Neural progenitor cell (in vitro differentiated cells): Measurements from ENCODE around the gene RTRAF. TPM values are rescaled to one million over a fixed set of nuclear protein-coding genes. Genes with fewer than 3 reads are reported as not detected.

Source experiments
- DNase-seq: peaks from one replicate; pipeline ENCODE4 v3.0.0-alpha.2; 2016; ENCODE audit warnings: low spot score
- H2AFZ ChIP-seq: fragments of 200-600 bp; sonication (generic); replicated peaks from 2 replicates; pipeline ENCODE4 v1.6.1; 2016; ENCODE audit warnings: antibody characterized with exemption
- H3F3A ChIP-seq: fragments of 200-600 bp; sonication (generic); 2 replicates; pipeline ENCODE4 v1.6.1; 2016; ENCODE audit warnings: antibody characterized with exemption, low read depth
- H3K27ac ChIP-seq: fragments of 200-600 bp; sonication (generic); 2 replicates; pipeline ENCODE4 v1.5.1; 2016; ENCODE audit warnings: mild to moderate bottlenecking
- H3K27me3 ChIP-seq: fragments of 200-600 bp; sonication (generic); 2 replicates; pipeline ENCODE4 v1.6.1; 2016; ENCODE audit warnings: mild to moderate bottlenecking, moderate library complexity
- H3K36me3 ChIP-seq: fragments of 200-600 bp; sonication (generic); 2 replicates; pipeline ENCODE4 v1.5.1; 2016
- H3K4me1 ChIP-seq: fragments of 200-600 bp; sonication (generic); 2 replicates; pipeline ENCODE4 v1.6.1; 2016; ENCODE audit warnings: mixed run types
- H3K4me2 ChIP-seq: fragments of 200-600 bp; sonication (generic); 2 replicates; pipeline ENCODE4 v1.6.1; 2016
- H3K4me3 ChIP-seq: fragments of 200-600 bp; sonication (generic); 2 replicates; pipeline ENCODE4 v1.5.1; 2016
- H3K79me2 ChIP-seq: fragments of 200-600 bp; sonication (generic); 2 replicates; pipeline ENCODE4 v1.6.1; 2016; ENCODE audit warnings: low read depth
- H3K9ac ChIP-seq: fragments of 200-600 bp; sonication (generic); 2 replicates; pipeline ENCODE4 v1.6.1; 2016
- H3K9me3 ChIP-seq: fragments of 200-600 bp; sonication (generic); 2 replicates; pipeline ENCODE4 v1.5.1; 2016; ENCODE audit warnings: low read depth
- H4K20me1 ChIP-seq: fragments of 200-600 bp; sonication (generic); 2 replicates; pipeline ENCODE4 v1.6.1; 2016; ENCODE audit warnings: low read depth
- H3K27ac Mint-ChIP-seq: 3 replicates; pipeline ENCODE4 v1.8.0; 2021; ENCODE audit warnings: mixed read lengths
- H3K27me3 Mint-ChIP-seq: 2 replicates; pipeline ENCODE4 v1.8.0; 2022; ENCODE audit warnings: low read depth, mild to moderate bottlenecking, inconsistent platforms, moderate library complexity, mixed read lengths; ENCODE audit not compliant: insufficient read depth
- H3K36me3 Mint-ChIP-seq: 3 replicates; pipeline ENCODE4 v1.8.0; 2021; ENCODE audit warnings: mixed read lengths
- H3K4me1 Mint-ChIP-seq: 3 replicates; pipeline ENCODE4 v1.8.0; 2021; ENCODE audit warnings: mixed read lengths
- H3K4me3 Mint-ChIP-seq: 3 replicates; pipeline ENCODE4 v1.8.0; 2021; ENCODE audit warnings: mild to moderate bottlenecking, moderate library complexity, mixed read lengths
- H3K9me3 Mint-ChIP-seq: 3 replicates; pipeline ENCODE4 v1.8.0; 2020; ENCODE audit warnings: mixed read lengths
- CTCF ChIP-seq: fragments of 200-600 bp; sonication (generic); IDR thresholded peaks from 2 replicates; pipeline ENCODE4 v1.5.1; 2017; ENCODE audit warnings: antibody characterized with exemption, mild to moderate bottlenecking
- EZH2 ChIP-seq: fragments of 200-600 bp; sonication (generic); IDR thresholded peaks from 2 replicates; pipeline ENCODE4 v1.6.1; 2017; ENCODE audit warnings: antibody characterized with exemption, mild to moderate bottlenecking, moderate library complexity
- EZH2phosphoT487 ChIP-seq: fragments of 200-600 bp; sonication (generic); IDR thresholded peaks from 2 replicates; pipeline ENCODE4 v1.6.1; 2017; ENCODE audit warnings: antibody characterized with exemption
- total RNA-seq: library from RNA; depleted of rRNA; stranded (reverse); fragments of >200 nt; gene quantifications from 2 replicates; pipeline ENCODE4 v1.2.3, GENCODE V29; 2015; ENCODE audit warnings: low replicate concordance

The RTRAF gene
- total RNA-seq, 1 donor from 2014 or later, result 414 TPM

DNA sequence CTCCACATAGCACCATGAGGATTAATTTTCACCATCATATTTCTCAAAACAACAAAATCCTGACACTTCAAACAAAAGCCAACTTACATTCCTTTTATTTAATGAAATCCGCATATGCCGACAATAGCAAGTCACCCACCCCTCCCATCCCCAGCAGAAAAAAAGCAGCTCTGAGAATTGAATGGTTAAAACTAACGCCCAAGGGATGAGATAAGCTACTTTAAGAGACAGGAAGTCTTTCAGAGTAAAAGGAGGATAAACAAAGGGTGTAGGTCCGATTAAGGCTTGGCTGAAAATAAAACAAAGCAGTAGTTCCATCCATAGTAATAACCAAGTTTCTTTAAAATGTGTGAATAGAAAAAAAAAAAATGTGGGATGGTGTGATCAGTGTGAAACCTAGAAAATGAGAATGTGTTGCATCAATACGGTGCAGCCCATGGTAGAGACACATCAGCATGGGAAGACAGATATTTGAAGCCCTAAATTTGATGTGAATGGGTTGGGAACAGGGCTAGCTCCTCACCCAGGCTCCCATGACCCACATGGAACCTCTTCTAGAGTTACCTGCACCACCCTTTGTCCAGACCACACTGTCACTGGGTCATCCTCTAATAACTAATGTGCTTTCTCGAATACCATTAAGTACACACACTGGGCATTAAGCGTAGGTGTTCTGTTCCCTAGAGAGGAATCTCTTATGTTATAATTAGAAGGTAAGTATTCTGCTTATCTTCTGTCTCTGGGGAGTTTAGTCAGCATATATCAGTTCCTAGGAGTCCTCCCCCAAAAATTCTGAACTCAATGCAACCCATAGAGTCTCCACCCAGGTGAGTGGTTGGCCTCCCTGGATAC lies 31.7 kb downstream of the RTRAF start:
- peaks cover 4% of the 10 kb centered on the region for H3K27me3 Mint-ChIP-seq

DNA sequence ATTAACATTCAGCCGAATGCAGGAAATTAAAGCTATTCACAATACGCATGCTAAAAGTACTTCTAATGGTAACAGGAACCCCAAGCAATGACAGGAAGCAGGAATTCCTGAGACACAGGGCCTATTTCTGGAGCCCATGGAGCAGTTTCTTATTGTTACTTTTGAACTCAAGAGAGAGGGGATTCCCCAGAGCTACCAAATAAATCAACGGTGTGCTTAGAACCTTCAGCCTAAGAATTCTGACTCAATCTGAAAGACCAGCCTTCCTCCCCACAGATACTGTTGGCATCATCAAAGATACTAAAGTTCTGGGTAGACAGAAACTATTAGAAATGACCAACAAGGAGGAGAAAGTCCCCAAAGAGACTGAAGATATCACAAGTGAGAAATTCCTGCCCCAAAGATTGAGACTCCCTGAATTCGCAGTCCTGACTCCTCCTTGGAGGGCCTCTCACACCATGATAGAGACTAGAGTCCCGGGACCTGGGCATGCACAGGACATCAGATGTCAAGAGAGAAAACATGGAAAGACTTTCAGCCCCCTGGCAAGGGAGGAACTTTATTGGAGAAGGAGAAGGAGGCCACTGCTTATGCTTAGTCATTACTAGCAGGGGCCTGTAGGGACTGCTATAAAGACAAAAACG lies 32.7 kb downstream of the RTRAF start:
- DNase-seq, result no peak
- Histone ChIP-seq H3K27ac (no peak overlapping the region), H3K4me2 (no peak overlapping the region), H4K20me1 (no peaks in the 10 kb centered on the region), H3K9ac (no peak overlapping the region), H3K9me3 (no peaks in the 10 kb centered on the region), H2AFZ (no peak overlapping the region), H3K4me1 (peaks cover 21% of the 10 kb centered on the region), H3K79me2 (no peaks in the 10 kb centered on the region), H3F3A (no peaks in the 10 kb centered on the region), H3K36me3 (no peaks in the 10 kb centered on the region), H3K4me3 (no peak overlapping the region), H3K27me3 (no peaks in the 10 kb centered on the region)
- Mint-ChIP-seq H3K4me1 (no peaks in the 10 kb centered on the region), H3K36me3 (peaks cover 4% of the 10 kb centered on the region), H3K27ac (no peak overlapping the region), H3K4me3 (no peak overlapping the region), H3K9me3 (peaks cover 2% of the 10 kb centered on the region), H3K27me3 (peaks cover 2% of the 10 kb centered on the region)
- no peak for TF ChIP-seq EZH2
- TF ChIP-seq CTCF, result no peak
- TF ChIP-seq EZH2phosphoT487, result no peak

More for the DNA sequence above, 31.7 kb downstream of the RTRAF start:
- Histone ChIP-seq H3K27me3 (no peaks in the 10 kb centered on the region), H3K4me3 (peak overlapping the region; percentile 4), H3K9me3 (no peaks in the 10 kb centered on the region), H3K36me3 (no peaks in the 10 kb centered on the region), H4K20me1 (no peaks in the 10 kb centered on the region), H3K9ac (no peak overlapping the region), H3K4me2 (peak overlapping the region; percentile 53), H3K27ac (no peak overlapping the region), H3F3A (no peaks in the 10 kb centered on the region), H2AFZ (no peak overlapping the region), H3K79me2 (no peaks in the 10 kb centered on the region), H3K4me1 (peaks cover 29% of the 10 kb centered on the region)
- no peak overlapping the region for H3K27ac Mint-ChIP-seq
- no peak for TF ChIP-seq EZH2phosphoT487
- no peak for TF ChIP-seq CTCF
- no peak for TF ChIP-seq EZH2
- H3K36me3 Mint-ChIP-seq, result peaks cover 6% of the 10 kb centered on the region
- peaks cover 2% of the 10 kb centered on the region for H3K9me3 Mint-ChIP-seq
- peak; percentile 53 for DNase-seq
- no peak overlapping the region for H3K4me3 Mint-ChIP-seq
- peaks cover 5% of the 10 kb centered on the region for H3K4me1 Mint-ChIP-seq

- Histone ChIP-seq H3K9me3 (no peaks in the 10 kb centered on the region), H3K36me3 (no peaks in the 10 kb centered on the region), H3K9ac (no peak overlapping the region), H2AFZ (no peak overlapping the region), H3K4me2 (no peak overlapping the region), H3K27ac (no peak overlapping the region), H3F3A (no peaks in the 10 kb centered on the region), H3K4me3 (no peak overlapping the region), H3K79me2 (no peaks in the 10 kb centered on the region), H3K4me1 (peaks cover 21% of the 10 kb centered on the region), H4K20me1 (no peaks in the 10 kb centered on the region), H3K27me3 (no peaks in the 10 kb centered on the region)
- DNase-seq, result no peak
- H3K27ac Mint-ChIP-seq, result no peak overlapping the region
- peaks cover 2% of the 10 kb centered on the region for H3K9me3 Mint-ChIP-seq
- no peaks in the 10 kb centered on the region for H3K4me1 Mint-ChIP-seq
- TF ChIP-seq CTCF (no peak), EZH2 (no peak), EZH2phosphoT487 (no peak)
- no peak overlapping the region for H3K4me3 Mint-ChIP-seq
- H3K27me3 Mint-ChIP-seq, result peaks cover 2% of the 10 kb centered on the region
- H3K36me3 Mint-ChIP-seq, result no peaks in the 10 kb centered on the region
Measured at GRCh38 chr14:52023518-52023917, 34.2 kb downstream of the RTRAF start.
